ENCODE measurements around the gene TBRG1. TPM values are rescaled to one million over a fixed set of nuclear protein-coding genes. Genes with fewer than 3 reads are reported as not detected.

The TBRG1 gene
- total RNA-seq, 1 donor from 2014 or later, result 21.3 TPM

DNA sequence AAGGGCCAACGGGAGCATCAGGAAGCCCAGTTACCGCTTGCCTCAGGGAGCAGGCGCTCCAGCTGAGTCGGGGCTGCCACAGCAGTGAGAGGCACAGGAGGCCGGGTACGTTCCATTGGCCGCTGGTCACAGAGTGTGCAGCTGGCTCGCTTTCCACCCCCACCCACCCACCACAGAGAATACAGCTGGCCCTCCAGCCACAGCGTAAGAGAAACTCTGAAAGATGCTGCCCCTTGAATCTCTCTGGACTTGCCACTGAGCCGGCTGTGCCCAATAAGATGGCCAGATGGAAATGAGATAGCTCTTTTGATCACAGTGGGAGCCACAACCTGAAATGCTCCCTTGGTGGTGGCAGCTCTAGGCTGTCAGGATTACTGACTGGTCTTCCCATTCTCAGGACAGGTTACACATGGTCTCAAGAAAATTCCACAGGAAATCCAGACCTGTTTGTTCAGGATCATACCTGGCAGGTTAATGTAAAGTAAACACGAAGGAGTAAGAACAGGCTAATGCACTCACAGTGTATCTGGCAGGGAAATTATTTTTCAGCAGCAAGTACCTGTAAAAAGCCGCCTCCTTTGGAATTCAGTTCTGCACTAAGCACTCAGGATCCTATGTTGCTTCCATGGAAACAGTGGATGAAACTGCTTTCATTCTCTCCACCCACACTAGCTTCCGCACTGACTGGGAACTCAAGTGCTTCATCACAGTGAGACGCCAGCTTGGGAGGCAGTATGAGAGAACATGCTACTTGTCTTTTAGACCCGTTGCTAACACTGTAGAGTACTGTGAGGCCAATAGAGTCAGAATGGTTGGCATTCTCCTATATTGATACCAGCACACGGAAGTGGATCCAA, 34.3 kb downstream of the TBRG1 start:
- no peak for DNase-seq (ENCODE audit: low spot score)
- intact Hi-C loops (cut with DNase I), result no loop called here

- DNase-seq (ENCODE audit: low spot score), result no peak
- intact Hi-C loops (cut with DNase I), result no loop called here
Observed at GRCh38 chr11:124657904-124658303, 35.2 kb downstream of the TBRG1 start.

DNA sequence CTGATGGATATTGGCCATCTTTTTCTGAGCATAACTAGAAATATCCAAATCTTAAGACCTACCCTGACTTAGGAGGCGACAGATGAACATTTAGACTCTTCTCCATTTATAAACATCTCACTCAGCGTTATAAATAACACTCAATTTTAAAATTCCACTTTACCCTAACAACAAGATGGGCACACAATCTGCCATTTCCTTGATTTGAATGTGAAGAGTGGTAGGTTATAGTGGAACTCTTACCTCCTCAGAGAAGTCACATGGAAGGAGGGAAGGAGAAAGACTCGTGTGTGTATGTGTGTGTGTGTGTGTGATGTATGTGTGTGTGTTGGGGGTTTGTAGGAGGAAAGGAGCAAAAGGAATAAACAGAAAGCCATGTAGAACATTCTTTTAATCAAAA, 35.8 kb downstream of the TBRG1 start:
- intact Hi-C loops (cut with DNase I), result no loop called here
- DNase-seq (ENCODE audit: low spot score), result no peak

DNA sequence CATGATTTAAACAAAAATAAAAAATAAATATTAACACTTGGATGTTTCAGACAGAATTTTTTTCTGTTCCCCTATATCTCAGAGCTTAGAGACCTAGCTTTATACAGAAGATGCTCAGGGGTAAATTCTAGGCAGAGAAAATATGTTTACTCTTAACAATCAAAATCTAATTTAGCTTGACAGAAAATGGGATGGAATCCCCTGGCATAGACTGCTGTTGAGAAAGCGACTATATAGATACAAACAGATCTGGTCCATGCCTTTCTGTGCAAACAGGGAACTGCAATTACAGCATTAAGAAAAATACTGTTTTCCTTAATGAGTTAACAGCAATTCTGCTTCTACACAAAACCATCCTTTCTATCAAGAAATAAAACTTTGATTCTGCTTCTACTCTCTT, 36.3 kb downstream of the TBRG1 start:
- intact Hi-C loops (cut with DNase I), result no loop called here
- no peak for DNase-seq (ENCODE audit: low spot score)

DNA sequence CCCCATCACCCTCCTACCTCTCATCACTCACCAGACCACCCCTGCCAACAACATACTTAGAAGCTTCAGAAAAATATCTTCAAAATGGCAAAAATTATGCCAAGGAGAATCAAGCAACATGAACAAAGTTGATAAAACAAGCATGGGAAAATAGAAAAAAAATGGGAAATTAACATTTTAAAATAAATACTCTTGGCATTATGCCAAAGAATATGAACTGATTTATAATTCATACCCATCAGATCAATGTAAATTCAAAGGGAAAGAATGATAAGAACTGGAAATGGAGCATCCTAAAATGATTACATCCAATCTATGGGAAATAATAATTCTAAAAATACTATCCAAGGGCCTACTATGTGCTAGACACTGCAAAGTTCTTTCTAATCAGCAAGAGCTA, 38.9 kb downstream of the TBRG1 start:
- intact Hi-C loops (cut with DNase I), result no loop called here
- no peak for DNase-seq (ENCODE audit: low spot score)

GRCh38 chr11:124662106-124662505, 39.4 kb downstream of the TBRG1 start:
- intact Hi-C loops (cut with DNase I), result no loop called here
- DNase-seq (ENCODE audit: low spot score), result no peak

- DNase-seq (ENCODE audit: low spot score), result no peak
- intact Hi-C loops (cut with DNase I), result no loop called here
Observed at GRCh38 chr11:124663861-124664260, 41.2 kb downstream of the TBRG1 start.

- DNase-seq (ENCODE audit: low spot score), result no peak
- intact Hi-C loops (cut with DNase I), result no loop called here
Observed at GRCh38 chr11:124667601-124668000, 44.9 kb downstream of the TBRG1 start.

GRCh38 chr11:124669193-124669592, 46.5 kb downstream of the TBRG1 start:
- intact Hi-C loops (cut with DNase I), result loop anchor here (1.0 kb wide), 2 partner anchors 94 to 168 kb away; no protein-coding TSS in a partner anchor
- no peak for DNase-seq (ENCODE audit: low spot score)

GRCh38 chr11:124670732-124671131, 48.1 kb downstream of the TBRG1 start:
- no peak for DNase-seq (ENCODE audit: low spot score)
- intact Hi-C loops (cut with DNase I), result loop anchor here (5.0 to 10.0 kb wide), 2 partner anchors 72 to 284 kb away; partner anchors contain the start of gene CCDC15

GRCh38 chr11:124672536-124673215, 50.0 kb downstream of the TBRG1 start:
- DNase-seq (ENCODE audit: low spot score), result no peak
- intact Hi-C loops (cut with DNase I), result loop anchor here (1.0 to 10.0 kb wide), 4 partner anchors 70 to 282 kb away; partner anchors contain the start of genes CCDC15, ESAM and MSANTD2

- DNase-seq (ENCODE audit: low spot score), result peak; percentile 96
- intact Hi-C loops (cut with DNase I), result loop anchor here (1.0 to 10.0 kb wide), 4 partner anchors 69 to 281 kb away; partner anchors contain the start of genes CCDC15, ESAM and MSANTD2
Observed at GRCh38 chr11:124673333-124674167, 50.9 kb downstream of the TBRG1 start, which contains the start of the genes SIAE and SPA17. SIAE (minus strand) TSS chr11:124673739; CDS start chr11:124673708, 31 bp downstream. SPA17 (plus strand) TSS chr11:124673904; CDS start chr11:124675265, 1,361 bp downstream.

GRCh38 chr11:124674168-124674517, 51.5 kb downstream of the TBRG1 start:
- intact Hi-C loops (cut with DNase I), result loop anchor here (5.0 to 10.0 kb wide), 2 partner anchors 68 to 281 kb away; partner anchors contain the start of gene CCDC15
- no peak for DNase-seq (ENCODE audit: low spot score)

- intact Hi-C loops (cut with DNase I), result loop anchor here (5.0 to 10.0 kb wide), 2 partner anchors 68 to 280 kb away; partner anchors contain the start of gene CCDC15
Observed at GRCh38 chr11:124674571-124674970, 51.9 kb downstream of the TBRG1 start.

GRCh38 chr11:124676386-124676785, 53.7 kb downstream of the TBRG1 start:
- no peak for DNase-seq (ENCODE audit: low spot score)
- intact Hi-C loops (cut with DNase I), result loop anchor here (5.0 to 10.0 kb wide), 2 partner anchors 46 to 278 kb away; partner anchors contain the start of gene CCDC15

More at GRCh38 chr11:124674571-124674970, 51.9 kb downstream of the TBRG1 start:
- no peak for DNase-seq (ENCODE audit: low spot score)

GRCh38 chr11:124678416-124678815, 55.8 kb downstream of the TBRG1 start:
- no peak for DNase-seq (ENCODE audit: low spot score)
- intact Hi-C loops (cut with DNase I), result loop anchor here (5.0 to 10.0 kb wide), 2 partner anchors 44 to 276 kb away; partner anchors contain the start of gene CCDC15

DNA sequence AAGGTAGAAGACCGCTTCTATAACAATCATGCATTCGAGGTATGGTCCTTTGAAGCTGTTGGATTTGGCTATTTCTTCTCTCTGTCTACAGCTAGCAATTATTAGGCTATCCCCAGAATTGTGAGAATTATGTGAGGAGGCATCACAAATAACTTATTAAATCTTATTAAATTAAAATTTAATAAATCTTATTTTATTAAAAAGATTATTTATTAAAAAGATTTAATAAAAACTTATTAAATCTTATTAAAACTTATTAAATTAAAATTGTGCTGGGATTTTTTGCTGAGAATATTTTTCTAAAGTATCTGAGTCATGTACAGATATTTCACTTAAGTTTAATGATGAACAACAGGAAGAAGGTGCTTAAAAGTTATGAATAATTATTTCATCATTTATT, 58.8 kb downstream of the TBRG1 start:
- no peak for DNase-seq (ENCODE audit: low spot score)
- intact Hi-C loops (cut with DNase I), result no loop called here

GRCh38 chr11:124682443-124682842, 59.8 kb downstream of the TBRG1 start:
- intact Hi-C loops (cut with DNase I), result no loop called here
- no peak for DNase-seq (ENCODE audit: low spot score)

Data from cardiac septum (tissue), 1 donor.